Parathyroid adenoma (tissue), 2 donors: ENCODE data around the gene UGT1A8.
"Not testable (repeated sequence)": the region's sequence is repeated elsewhere in the genome, so short reads cannot be mapped to it uniquely, and the experiment has no call there.

Source experiments
- H2AFZ ChIP-seq: fragments of 300-600 bp; sonication (generic); one replicate; pipeline ENCODE4 v1.7.0; 2017; ENCODE audit warnings: antibody characterized with exemption, mild to moderate bottlenecking
- H3K27ac ChIP-seq: fragments of 300-600 bp; sonication (generic); one replicate; pipeline ENCODE4 v1.7.0; 2017
- H3K27me3 ChIP-seq: fragments of 300-600 bp; sonication (generic); one replicate; pipeline ENCODE4 v1.7.0; 2017; ENCODE audit warnings: low read length; ENCODE audit not compliant: control insufficient read depth, insufficient read depth
- H3K36me3 ChIP-seq: fragments of 300-600 bp; sonication (generic); one replicate; pipeline ENCODE4 v1.7.0; 2017; ENCODE audit warnings: low read length; ENCODE audit not compliant: control insufficient read depth, insufficient read depth
- H3K4me1 ChIP-seq: fragments of 300-600 bp; sonication (generic); one replicate; pipeline ENCODE4 v1.7.0; 2017; ENCODE audit warnings: control low read depth
- H3K4me2 ChIP-seq: fragments of 300-600 bp; sonication (generic); one replicate; pipeline ENCODE4 v1.7.0; 2017; ENCODE audit warnings: low read length
- H3K4me3 ChIP-seq: fragments of 300-600 bp; sonication (generic); one replicate; pipeline ENCODE4 v1.7.0; 2017; ENCODE audit warnings: low read depth, low read length
- H3K79me2 ChIP-seq: fragments of 300-600 bp; sonication (generic); one replicate; pipeline ENCODE4 v1.7.0; 2017; ENCODE audit warnings: control low read depth
- H3K9ac ChIP-seq: fragments of 300-600 bp; sonication (generic); one replicate; pipeline ENCODE4 v1.7.0; 2017; ENCODE audit warnings: mild to moderate bottlenecking
- H3K9me3 ChIP-seq: fragments of 300-600 bp; sonication (generic); one replicate; pipeline ENCODE4 v1.7.0; 2017; ENCODE audit warnings: low read length; ENCODE audit not compliant: control insufficient read depth
- CTCF ChIP-seq: fragments of 300-600 bp; sonication (generic); IDR thresholded peaks from one replicate; pipeline ENCODE4 v1.7.0; 2017; ENCODE audit warnings: antibody characterized with exemption, mild to moderate bottlenecking
- donor health status: primary hyperparathyroidism.

UGT1A8 gene

GRCh38 chr2:233712611-233713261 is 95.3 kb downstream of the UGT1A8 start, which contains the start of gene UGT1A5:
UGT1A5 (plus strand) TSS chr2:233712907; CDS start chr2:233712992, 85 bp downstream.
- Histone ChIP-seq H3K79me2 (no peaks in the 10 kb centered on the region), H3K4me1 (no peaks in the 10 kb centered on the region), H2AFZ (no peak within 1 kb of the TSS), H3K9me3 (no peaks in the 10 kb centered on the region), H3K27me3 (no peaks in the 10 kb centered on the region), H3K9ac (no peak within 1 kb of the TSS), H3K27ac (no peak within 1 kb of the TSS), H3K4me2 (no peak within 1 kb of the TSS), H3K36me3 (no peaks in the 10 kb centered on the region), H3K4me3 (no peak within 1 kb of the TSS)
- no peak for TF ChIP-seq CTCF

GRCh38 chr2:233713262-233713615 is 95.8 kb downstream of the UGT1A8 start:
- TF ChIP-seq CTCF = no peak
- Histone ChIP-seq H3K79me2 (no peaks in the 10 kb centered on the region), H3K4me3 (no peak overlapping the region), H3K27me3 (no peaks in the 10 kb centered on the region), H3K4me2 (no peak overlapping the region), H3K9ac (no peak overlapping the region), H3K9me3 (no peaks in the 10 kb centered on the region), H3K36me3 (no peaks in the 10 kb centered on the region), H3K27ac (no peak overlapping the region), H2AFZ (no peak overlapping the region), H3K4me1 (no peaks in the 10 kb centered on the region)

- TF ChIP-seq CTCF = no peak
- Histone ChIP-seq H3K4me3 (no peak overlapping the region), H3K79me2 (no peaks in the 10 kb centered on the region), H3K27ac (no peak overlapping the region), H3K9ac (no peak overlapping the region), H3K9me3 (no peaks in the 10 kb centered on the region), H3K4me1 (no peaks in the 10 kb centered on the region), H2AFZ (no peak overlapping the region), H3K36me3 (no peaks in the 10 kb centered on the region), H3K27me3 (no peaks in the 10 kb centered on the region), H3K4me2 (no peak overlapping the region)
Observed at GRCh38 chr2:233714121-233714520, 96.7 kb downstream of the UGT1A8 start.

GRCh38 chr2:233718552-233718951 is 101.1 kb downstream of the UGT1A8 start, which contains the start of gene UGT1A4:
UGT1A4 (plus strand) TSS chr2:233718736; CDS start chr2:233718821, 85 bp downstream.
- no peak within 1 kb of the TSS for H3K27ac ChIP-seq
- TF ChIP-seq CTCF = no peak

GRCh38 chr2:233728723-233729301 is 111.4 kb downstream of the UGT1A8 start, which contains the start of gene UGT1A3:
UGT1A3 (plus strand) TSS chr2:233729042; CDS start chr2:233729127, 85 bp downstream.
- Histone ChIP-seq H2AFZ (no peak within 1 kb of the TSS), H3K27ac (no peak within 1 kb of the TSS), H3K4me2 (no peak within 1 kb of the TSS), H3K79me2 (no peaks in the 10 kb centered on the region), H3K4me3 (no peak within 1 kb of the TSS), H3K27me3 (no peaks in the 10 kb centered on the region), H3K9ac (no peak within 1 kb of the TSS), H3K4me1 (no peaks in the 10 kb centered on the region), H3K36me3 (no peaks in the 10 kb centered on the region), H3K9me3 (no peaks in the 10 kb centered on the region)
- no peak for TF ChIP-seq CTCF

More at GRCh38 chr2:233718552-233718951, 101.1 kb downstream of the UGT1A8 start, which contains the start of gene UGT1A4:
- H3K27me3 ChIP-seq = no peaks in the 10 kb centered on the region
- H3K36me3 ChIP-seq = no peaks in the 10 kb centered on the region
- H3K4me3 ChIP-seq = no peak within 1 kb of the TSS
- H3K9ac ChIP-seq = no peak within 1 kb of the TSS
- no peak within 1 kb of the TSS for H3K4me2 ChIP-seq
- no peaks in the 10 kb centered on the region for H3K9me3 ChIP-seq
- no peaks in the 10 kb centered on the region for H3K4me1 ChIP-seq
- no peak within 1 kb of the TSS for H2AFZ ChIP-seq
- H3K79me2 ChIP-seq = no peaks in the 10 kb centered on the region

GRCh38 chr2:233736868-233737653 is 119.6 kb downstream of the UGT1A8 start:
- not testable (repeated sequence) for H3K27ac ChIP-seq, H3K27me3 ChIP-seq, H3K9me3 ChIP-seq, H3K4me3 ChIP-seq, H3K9ac ChIP-seq, H2AFZ ChIP-seq, H3K36me3 ChIP-seq, H3K4me2 ChIP-seq, H3K79me2 ChIP-seq, H3K4me1 ChIP-seq
